ENCODE measurements around the gene CRB1.

DNA sequence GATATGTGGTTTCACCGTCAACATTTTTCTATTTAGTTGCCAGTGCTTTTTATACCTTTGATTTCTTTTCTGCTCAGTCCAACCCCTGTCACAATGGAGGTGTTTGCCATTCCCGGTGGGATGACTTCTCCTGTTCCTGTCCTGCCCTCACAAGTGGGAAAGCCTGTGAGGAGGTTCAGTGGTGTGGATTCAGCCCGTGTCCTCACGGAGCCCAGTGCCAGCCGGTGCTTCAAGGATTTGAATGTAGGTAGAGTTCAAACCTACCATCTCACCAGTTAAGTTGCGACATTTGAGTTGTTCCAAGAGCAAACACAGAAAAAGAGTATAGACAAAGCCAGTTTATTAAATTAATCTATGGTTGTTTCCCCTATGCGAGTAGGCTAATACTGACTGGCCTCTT is 161.3 kb downstream of the CRB1 start:
- TF ChIP-seq CTCF (tag by site-specific recombination; IDR thresholded peaks at IDR 0.05) (no peak), TCF7L2 (IDR thresholded peaks at IDR 0.05; ENCODE audit: borderline replicate concordance, low read depth, low read length) (no peak), ZNF76 (tag by site-specific recombination; IDR thresholded peaks at IDR 0.05; ENCODE audit: borderline replicate concordance, low read depth) (no peak), ZNF791 (tag by site-specific recombination; IDR thresholded peaks at IDR 0.05) (no peak), PBX3 (CRISPR knock-in tag; IDR thresholded peaks at IDR 0.05) (no peak), ZNF202 (tag by site-specific recombination; IDR thresholded peaks at IDR 0.05; ENCODE audit: borderline replicate concordance) (no peak)
- TF ChIP-seq, protein P1, sequence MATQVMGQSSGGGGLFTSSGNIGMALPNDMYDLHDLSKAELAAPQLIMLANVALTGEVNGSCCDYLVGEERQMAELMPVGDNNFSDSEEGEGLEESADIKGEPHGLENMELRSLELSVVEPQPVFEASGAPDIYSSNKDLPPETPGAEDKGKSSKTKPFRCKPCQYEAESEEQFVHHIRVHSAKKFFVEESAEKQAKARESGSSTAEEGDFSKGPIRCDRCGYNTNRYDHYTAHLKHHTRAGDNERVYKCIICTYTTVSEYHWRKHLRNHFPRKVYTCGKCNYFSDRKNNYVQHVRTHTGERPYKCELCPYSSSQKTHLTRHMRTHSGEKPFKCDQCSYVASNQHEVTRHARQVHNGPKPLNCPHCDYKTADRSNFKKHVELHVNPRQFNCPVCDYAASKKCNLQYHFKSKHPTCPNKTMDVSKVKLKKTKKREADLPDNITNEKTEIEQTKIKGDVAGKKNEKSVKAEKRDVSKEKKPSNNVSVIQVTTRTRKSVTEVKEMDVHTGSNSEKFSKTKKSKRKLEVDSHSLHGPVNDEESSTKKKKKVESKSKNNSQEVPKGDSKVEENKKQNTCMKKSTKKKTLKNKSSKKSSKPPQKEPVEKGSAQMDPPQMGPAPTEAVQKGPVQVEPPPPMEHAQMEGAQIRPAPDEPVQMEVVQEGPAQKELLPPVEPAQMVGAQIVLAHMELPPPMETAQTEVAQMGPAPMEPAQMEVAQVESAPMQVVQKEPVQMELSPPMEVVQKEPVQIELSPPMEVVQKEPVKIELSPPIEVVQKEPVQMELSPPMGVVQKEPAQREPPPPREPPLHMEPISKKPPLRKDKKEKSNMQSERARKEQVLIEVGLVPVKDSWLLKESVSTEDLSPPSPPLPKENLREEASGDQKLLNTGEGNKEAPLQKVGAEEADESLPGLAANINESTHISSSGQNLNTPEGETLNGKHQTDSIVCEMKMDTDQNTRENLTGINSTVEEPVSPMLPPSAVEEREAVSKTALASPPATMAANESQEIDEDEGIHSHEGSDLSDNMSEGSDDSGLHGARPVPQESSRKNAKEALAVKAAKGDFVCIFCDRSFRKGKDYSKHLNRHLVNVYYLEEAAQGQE (tag by site-specific recombination; IDR thresholded peaks at IDR 0.05): no peak
